Mammary epithelial cell (primary cell): ENCODE results near the gene NDST1.

ENCODE experiments used
- CTCF ChIP-seq, 2 donors: IDR thresholded peaks in 1 of 2; conservative IDR thresholded peaks in 1 of 2; 2 replicates each; pipeline ENCODE4 v1.5.1; 2011 to 2012; ENCODE audit warnings: inconsistent platforms in 2 of 2, low read length in 2 of 2, mild to moderate bottlenecking in 2 of 2, control low read depth in 1 of 2, low read depth in 1 of 2; ENCODE audit not compliant: insufficient read depth in 1 of 2; ENCODE audit errors: extremely low read depth in 1 of 2
- EZH2 ChIP-seq: IDR thresholded peaks from 2 replicates; pipeline ENCODE4 v1.6.1; 2012; ENCODE audit warnings: low read length, inconsistent platforms, borderline replicate concordance

GRCh38 chr5:150548123-150548522, 40.2 kb downstream of the NDST1 start:
- no peak for TF ChIP-seq CTCF (conservative IDR thresholded peaks at IDR 0.05 in 1 of 2, IDR thresholded peaks at IDR 0.05 in 1 of 2; ENCODE audit: extremely low read depth in 1 of 2, insufficient read depth in 1 of 2, low read depth in 1 of 2, low read length in 2 of 2)
- no peak for TF ChIP-seq EZH2
